Measurements from ENCODE around the gene KLHL35.

DNA sequence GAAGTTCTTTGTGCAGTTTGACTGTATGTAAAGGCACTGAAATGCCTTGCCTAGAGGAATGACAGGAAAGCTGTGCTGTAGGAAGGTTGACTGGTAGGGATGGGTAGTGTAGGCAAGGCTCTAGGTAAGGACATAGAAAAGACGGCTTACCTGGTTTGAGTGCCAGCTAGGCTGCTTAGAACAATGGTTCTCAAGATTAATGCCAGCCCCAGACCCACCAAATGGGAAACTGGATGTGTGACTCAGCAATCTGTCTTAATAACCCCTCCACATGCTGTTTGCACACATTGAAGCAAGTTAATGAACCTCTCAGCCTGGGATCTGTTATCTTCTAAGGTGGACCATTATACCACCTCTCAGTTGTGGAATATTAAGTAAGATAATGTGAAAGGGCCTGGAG is 30.0 kb downstream of the KLHL35 start:
- TF ChIP-seq, protein P1, sequence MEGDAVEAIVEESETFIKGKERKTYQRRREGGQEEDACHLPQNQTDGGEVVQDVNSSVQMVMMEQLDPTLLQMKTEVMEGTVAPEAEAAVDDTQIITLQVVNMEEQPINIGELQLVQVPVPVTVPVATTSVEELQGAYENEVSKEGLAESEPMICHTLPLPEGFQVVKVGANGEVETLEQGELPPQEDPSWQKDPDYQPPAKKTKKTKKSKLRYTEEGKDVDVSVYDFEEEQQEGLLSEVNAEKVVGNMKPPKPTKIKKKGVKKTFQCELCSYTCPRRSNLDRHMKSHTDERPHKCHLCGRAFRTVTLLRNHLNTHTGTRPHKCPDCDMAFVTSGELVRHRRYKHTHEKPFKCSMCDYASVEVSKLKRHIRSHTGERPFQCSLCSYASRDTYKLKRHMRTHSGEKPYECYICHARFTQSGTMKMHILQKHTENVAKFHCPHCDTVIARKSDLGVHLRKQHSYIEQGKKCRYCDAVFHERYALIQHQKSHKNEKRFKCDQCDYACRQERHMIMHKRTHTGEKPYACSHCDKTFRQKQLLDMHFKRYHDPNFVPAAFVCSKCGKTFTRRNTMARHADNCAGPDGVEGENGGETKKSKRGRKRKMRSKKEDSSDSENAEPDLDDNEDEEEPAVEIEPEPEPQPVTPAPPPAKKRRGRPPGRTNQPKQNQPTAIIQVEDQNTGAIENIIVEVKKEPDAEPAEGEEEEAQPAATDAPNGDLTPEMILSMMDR (IDR thresholded peaks at IDR 0.05; ENCODE audit: poor library complexity): no peak
- TF ChIP-seq EZH2phosphoT487 (IDR thresholded peaks at IDR 0.05; ENCODE audit: low read depth, severe bottlenecking, unreplicated experiment): no peak
- TF ChIP-seq EZH2 (IDR thresholded peaks at IDR 0.05; ENCODE audit: borderline replicate concordance): no peak
